Activated naive CD4-positive, alpha-beta T cell treated with Interleukin-2 at 50 U/mL for 16 hours (primary cell): ENCODE measurements around the gene PRSS36.
A peak's percentile ranks its signal among the peaks of the same experiment; 100 is the strongest.
"Not testable (repeated sequence)": the region's sequence is repeated elsewhere in the genome, so short reads cannot be mapped to it uniquely, and the experiment has no call there.

Experiments used
- DNase-seq: peaks from one replicate; pipeline ENCODE4 v3.0.0-alpha.2; 2020

PRSS36 gene

GRCh38 chr16:31118223-31119155, 31.4 kb downstream of the PRSS36 start:
- DNase-seq, result no peak

GRCh38 chr16:31117384-31118222, 32.3 kb downstream of the PRSS36 start, which contains the start of gene KAT8:
Gene KAT8, plus strand, starts transcription at chr16:31117664. Its CDS starts 18 bp downstream, at chr16:31117682.
- DNase-seq, result peak; percentile 98

GRCh38 chr16:31114468-31114867, 35.4 kb downstream of the PRSS36 start:
- DNase-seq, result no peak

GRCh38 chr16:31113121-31114120, 36.4 kb downstream of the PRSS36 start:
- DNase-seq, result no peak

GRCh38 chr16:31112711-31113110, 37.2 kb downstream of the PRSS36 start:
- DNase-seq, result no peak

GRCh38 chr16:31111881-31112466, 37.9 kb downstream of the PRSS36 start:
- no peak for DNase-seq

GRCh38 chr16:31110106-31111034, 39.5 kb downstream of the PRSS36 start:
- DNase-seq, result no peak

- DNase-seq, result no peak
These were observed 40.2 kb downstream of the PRSS36 start for GRCh38 chr16:31109622-31110021.

- no peak for DNase-seq
These were observed 40.9 kb downstream of the PRSS36 start for GRCh38 chr16:31108794-31109558.

- DNase-seq, result peak; percentile 74
These were observed 41.7 kb downstream of the PRSS36 start, which contains the start of gene BCKDK for GRCh38 chr16:31108035-31108793. Gene BCKDK, plus strand, starts transcription at chr16:31108386. Its CDS starts 838 bp downstream, at chr16:31109224.

GRCh38 chr16:31107465-31107867, 42.4 kb downstream of the PRSS36 start:
- peak; percentile 33 for DNase-seq

- DNase-seq, result no peak
These were observed 43.1 kb downstream of the PRSS36 start for GRCh38 chr16:31106509-31107464.

- peak; percentile 82 for DNase-seq
These were observed 44.1 kb downstream of the PRSS36 start for GRCh38 chr16:31105677-31106213.

- DNase-seq, result not testable (repeated sequence)
These were observed 48.8 kb downstream of the PRSS36 start for GRCh38 chr16:31100876-31101641.

- DNase-seq, result no peak
These were observed 49.8 kb downstream of the PRSS36 start for GRCh38 chr16:31099860-31100638.
